Inflammatory macrophage (primary cell): ENCODE measurements around the gene TPD52L2.
"Not testable (repeated sequence)": the region's sequence is repeated elsewhere in the genome, so short reads cannot be mapped to it uniquely, and the experiment has no call there.

Experiments used
- DNase-seq, 2 donors: peaks; one replicate each; pipeline ENCODE4 v3.0.0-alpha.2; 2020 to 2022

TPD52L2 gene

GRCh38 chr20:63895952-63896263 lies 30.8 kb downstream of the TPD52L2 start:
- no peak for DNase-seq

- peak; percentile 86 to 88 for DNase-seq
Observed at GRCh38 chr20:63896264-63897105, 31.4 kb downstream of the TPD52L2 start.

- DNase-seq = no peak
Observed at GRCh38 chr20:63897978-63898561, 33.0 kb downstream of the TPD52L2 start.

GRCh38 chr20:63898882-63899558 lies 34.0 kb downstream of the TPD52L2 start:
- DNase-seq = peak; percentile 50 to 53

GRCh38 chr20:63900413-63900812 lies 35.3 kb downstream of the TPD52L2 start:
- DNase-seq = peak; percentile 61 to 87

- peak; percentile 23 to 44 for DNase-seq
Observed at GRCh38 chr20:63903796-63904561, 38.9 kb downstream of the TPD52L2 start.

GRCh38 chr20:63908008-63908682 lies 43.1 kb downstream of the TPD52L2 start:
- no peak for DNase-seq

GRCh38 chr20:63911176-63911575 lies 46.1 kb downstream of the TPD52L2 start:
- DNase-seq = peak; percentile 45 to 49

GRCh38 chr20:63913768-63914167 lies 48.7 kb downstream of the TPD52L2 start:
- no peak for DNase-seq

GRCh38 chr20:63915471-63915870 lies 50.4 kb downstream of the TPD52L2 start:
- no peak for DNase-seq

GRCh38 chr20:63916371-63916939 lies 51.4 kb downstream of the TPD52L2 start:
- peak; percentile 30 to 40 for DNase-seq

- DNase-seq = no peak
Observed at GRCh38 chr20:63917811-63918210, 52.7 kb downstream of the TPD52L2 start.

- no peak for DNase-seq
Observed at GRCh38 chr20:63919130-63919529, 54.1 kb downstream of the TPD52L2 start.

- DNase-seq = no peak
Observed at GRCh38 chr20:63920226-63920625, 55.2 kb downstream of the TPD52L2 start.

GRCh38 chr20:63923651-63924050 lies 58.6 kb downstream of the TPD52L2 start:
- no peak for DNase-seq

GRCh38 chr20:63924241-63924640 lies 59.2 kb downstream of the TPD52L2 start:
- no peak for DNase-seq

- DNase-seq = no peak
Observed at GRCh38 chr20:63926298-63926697, 61.2 kb downstream of the TPD52L2 start.

- DNase-seq = no peak
Observed at GRCh38 chr20:63929071-63929470, 64.0 kb downstream of the TPD52L2 start.

- DNase-seq = not testable (repeated sequence)
Observed at GRCh38 chr20:63929473-63929883, 64.4 kb downstream of the TPD52L2 start.

GRCh38 chr20:63930971-63931553 lies 66.0 kb downstream of the TPD52L2 start:
- DNase-seq = no peak

- DNase-seq = no peak
Observed at GRCh38 chr20:63931735-63932134, 66.7 kb downstream of the TPD52L2 start.
